ENCODE results near the gene ISCA1.

GRCh38 chr9:86300701-86301100 lies 18.4 kb upstream of the ISCA1 start:
- no peak for TF ChIP-seq EZH2 (IDR thresholded peaks at IDR 0.05; ENCODE audit: low read length, unreplicated experiment)
- no peak for TF ChIP-seq CTCF (conservative IDR thresholded peaks at IDR 0.05; ENCODE audit: low read depth, low read length)
- no peak for TF ChIP-seq EZH2phosphoT487 (IDR thresholded peaks at IDR 0.05; ENCODE audit: borderline replicate concordance, low read length)
